ENCODE data around the gene DNER.

Gene DNER

GRCh38 chr2:229521576-229521975, 192.8 kb downstream of the DNER start:
- no peak for TF ChIP-seq CTCF (IDR thresholded peaks at IDR 0.05; ENCODE audit: low read length)
- no peak for TF ChIP-seq EZH2 (IDR thresholded peaks at IDR 0.05; ENCODE audit: borderline replicate concordance, low read length)
- no peaks in the 10 kb centered on the region for H3K79me2 ChIP-seq (ENCODE audit: insufficient read depth, low read length)
- no peaks in the 10 kb centered on the region for H3K9me2 ChIP-seq (ENCODE audit: low read depth, low read length)
- no peaks in the 10 kb centered on the region for H4K20me1 ChIP-seq (ENCODE audit: insufficient read depth, low read length)
- no peaks in the 10 kb centered on the region for H3K9me3 ChIP-seq (ENCODE audit: low read length)
- H3F3A ChIP-seq (ENCODE audit: insufficient read depth, low read length), result no peaks in the 10 kb centered on the region
- no peaks in the 10 kb centered on the region for H3K27me3 ChIP-seq (ENCODE audit: insufficient read depth, low read length)
- H3K36me3 ChIP-seq (ENCODE audit: insufficient read depth, low read length), result no peaks in the 10 kb centered on the region
- no peak overlapping the region for H3K9ac ChIP-seq (ENCODE audit: low read length)
- no peak overlapping the region for H3K4me2 ChIP-seq (ENCODE audit: low read length)
- no peak overlapping the region for H2AFZ ChIP-seq (ENCODE audit: low read length)
- no peak overlapping the region for H3K27ac ChIP-seq (ENCODE audit: low read depth, low read length, poor library complexity, severe bottlenecking)
- H3K4me3 ChIP-seq (ENCODE audit: low read depth, low read length, poor library complexity, severe bottlenecking), result no peak overlapping the region
- peaks cover 13% of the 10 kb centered on the region for H3K4me1 ChIP-seq (ENCODE audit: insufficient read depth, low read length, severe bottlenecking)

DNA sequence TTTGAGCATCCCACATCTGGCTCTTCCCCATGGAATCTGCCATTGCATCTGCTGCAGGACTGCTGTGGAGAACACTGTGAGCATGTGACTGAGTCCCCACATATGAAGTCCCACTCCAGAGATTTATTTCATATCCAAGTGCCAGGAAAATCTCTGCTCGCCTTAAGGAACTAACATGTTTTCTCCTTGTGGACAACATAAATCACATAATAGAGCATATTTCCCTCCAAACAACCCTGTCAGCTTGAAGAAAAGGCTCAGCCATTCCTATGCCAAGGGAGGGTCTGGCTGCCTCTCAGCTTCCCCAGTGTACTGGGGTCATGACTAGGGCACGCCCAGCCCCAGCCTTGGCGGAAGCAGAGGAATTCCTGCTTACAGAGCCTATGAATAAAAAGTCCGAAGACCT, 193.7 kb downstream of the DNER start:
- Histone ChIP-seq H3K4me2 (ENCODE audit: low read length) (no peak overlapping the region), H3K27ac (ENCODE audit: low read depth, low read length, poor library complexity, severe bottlenecking) (no peak overlapping the region), H3K9ac (ENCODE audit: low read length) (no peak overlapping the region), H3F3A (ENCODE audit: insufficient read depth, low read length) (no peaks in the 10 kb centered on the region), H3K9me2 (ENCODE audit: low read depth, low read length) (no peaks in the 10 kb centered on the region), H4K20me1 (ENCODE audit: insufficient read depth, low read length) (no peaks in the 10 kb centered on the region), H3K9me3 (ENCODE audit: low read length) (no peaks in the 10 kb centered on the region), H3K4me3 (ENCODE audit: low read depth, low read length, poor library complexity, severe bottlenecking) (no peak overlapping the region), H3K4me1 (ENCODE audit: insufficient read depth, low read length, severe bottlenecking) (peaks cover 13% of the 10 kb centered on the region), H3K27me3 (ENCODE audit: insufficient read depth, low read length) (no peaks in the 10 kb centered on the region), H2AFZ (ENCODE audit: low read length) (no peak overlapping the region), H3K36me3 (ENCODE audit: insufficient read depth, low read length) (no peaks in the 10 kb centered on the region), H3K79me2 (ENCODE audit: insufficient read depth, low read length) (no peaks in the 10 kb centered on the region)
- TF ChIP-seq EZH2 (IDR thresholded peaks at IDR 0.05; ENCODE audit: borderline replicate concordance, low read length) (no peak), CTCF (IDR thresholded peaks at IDR 0.05; ENCODE audit: low read length) (no peak)

GRCh38 chr2:229519655-229520430, 194.5 kb downstream of the DNER start:
- Histone ChIP-seq H3F3A (ENCODE audit: insufficient read depth, low read length) (no peaks in the 10 kb centered on the region), H3K9ac (ENCODE audit: low read length) (no peak overlapping the region), H3K36me3 (ENCODE audit: insufficient read depth, low read length) (no peaks in the 10 kb centered on the region), H3K9me3 (ENCODE audit: low read length) (no peaks in the 10 kb centered on the region), H3K79me2 (ENCODE audit: insufficient read depth, low read length) (no peaks in the 10 kb centered on the region), H3K4me1 (ENCODE audit: insufficient read depth, low read length, severe bottlenecking) (peaks cover 13% of the 10 kb centered on the region), H3K27me3 (ENCODE audit: insufficient read depth, low read length) (no peaks in the 10 kb centered on the region), H2AFZ (ENCODE audit: low read length) (no peak overlapping the region), H3K4me2 (ENCODE audit: low read length) (no peak overlapping the region), H3K4me3 (ENCODE audit: low read depth, low read length, poor library complexity, severe bottlenecking) (no peak overlapping the region), H4K20me1 (ENCODE audit: insufficient read depth, low read length) (no peaks in the 10 kb centered on the region), H3K9me2 (ENCODE audit: low read depth, low read length) (no peaks in the 10 kb centered on the region), H3K27ac (ENCODE audit: low read depth, low read length, poor library complexity, severe bottlenecking) (no peak overlapping the region)
- no peak for TF ChIP-seq EZH2 (IDR thresholded peaks at IDR 0.05; ENCODE audit: borderline replicate concordance, low read length)
- TF ChIP-seq CTCF (IDR thresholded peaks at IDR 0.05; ENCODE audit: low read length), result no peak
